GM18505 (cell line): ENCODE results near the gene DKK2.
"Not testable (repeated sequence)": the region's sequence is repeated elsewhere in the genome, so short reads cannot be mapped to it uniquely, and the experiment has no call there.

Experiments
- ATAC-seq: cut with Tn5 transposase; IDR thresholded peaks from one replicate; pipeline ENCODE4 v1.9.1; 2021; ENCODE audit not compliant: unreplicated experiment
- POLR2A ChIP-seq: IDR thresholded peaks from 4 replicates; pipeline ENCODE4 v1.6.1; 2011; ENCODE audit warnings: borderline replicate concordance; ENCODE audit not compliant: insufficient read depth, insufficient read length; ENCODE audit errors: extremely low read depth

The DKK2 gene

GRCh38 chr4:106909486-106910188 is 126.5 kb downstream of the DKK2 start:
- TF ChIP-seq POLR2A = no peak
- ATAC-seq = no peak

GRCh38 chr4:106908049-106908448 is 128.1 kb downstream of the DKK2 start:
- ATAC-seq = not testable (repeated sequence)

- ATAC-seq = no peak
- TF ChIP-seq POLR2A = no peak
Measured at GRCh38 chr4:106907216-106907615, 128.9 kb downstream of the DKK2 start.

GRCh38 chr4:106906728-106907127 is 129.4 kb downstream of the DKK2 start:
- ATAC-seq = no peak
- no peak for TF ChIP-seq POLR2A

GRCh38 chr4:106898621-106899230 is 137.4 kb downstream of the DKK2 start:
- no peak for TF ChIP-seq POLR2A
- ATAC-seq = peak; percentile 95

- TF ChIP-seq POLR2A = no peak
- no peak for ATAC-seq
Measured at GRCh38 chr4:106893903-106894302, 142.2 kb downstream of the DKK2 start.

GRCh38 chr4:106893395-106893881 is 142.7 kb downstream of the DKK2 start:
- ATAC-seq = no peak
- no peak for TF ChIP-seq POLR2A

- TF ChIP-seq POLR2A = no peak
- no peak for ATAC-seq
Measured at GRCh38 chr4:106892786-106893185, 143.3 kb downstream of the DKK2 start.

- TF ChIP-seq POLR2A = no peak
- ATAC-seq = no peak
Measured at GRCh38 chr4:106875340-106875739, 160.8 kb downstream of the DKK2 start.
